ENCODE results near the gene PTGR3.

The PTGR3 gene

DNA sequence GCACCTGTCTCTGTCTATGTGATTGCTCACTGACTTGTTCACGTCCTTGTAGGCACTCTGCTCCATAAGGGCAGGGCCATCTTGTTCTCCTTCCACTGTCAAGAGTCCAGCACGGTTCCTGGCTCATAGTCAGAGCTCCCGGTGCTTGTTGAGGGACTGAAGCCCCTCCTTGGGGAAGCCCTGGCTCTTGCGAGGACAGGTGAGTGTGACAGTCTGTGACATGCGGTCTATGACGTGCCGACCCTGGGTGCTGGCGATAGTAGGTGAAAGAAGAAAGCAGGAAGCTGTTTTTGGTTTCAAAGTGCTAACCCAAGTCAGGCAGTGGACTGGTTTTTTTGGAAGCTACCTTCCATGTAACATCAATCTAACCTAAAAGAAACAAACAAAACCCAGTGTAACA is 20.5 kb upstream of the PTGR3 start:
- ChIA-PET CTCF (no interaction called here), POLR2A (no interaction called here)
- H3K4me1 ChIP-seq (ENCODE audit: control insufficient read depth, insufficient read depth, low read length), result peaks cover 30% of the 10 kb centered on the region
- no peak overlapping the region for H3K27ac ChIP-seq (ENCODE audit: extremely low read depth, low read depth, low read length)
- H3K9me3 ChIP-seq (ENCODE audit: control insufficient read depth, insufficient read depth, low read depth, low read length), result no peaks in the 10 kb centered on the region
- H3K36me3 ChIP-seq (ENCODE audit: control insufficient read depth in 2 of 2, insufficient read depth in 1 of 2, low read length in 2 of 2), result no peaks in the 10 kb centered on the region
- H3K4me3 ChIP-seq (ENCODE audit: low read depth, low read length), result no peak overlapping the region
- TF ChIP-seq, protein P1, sequence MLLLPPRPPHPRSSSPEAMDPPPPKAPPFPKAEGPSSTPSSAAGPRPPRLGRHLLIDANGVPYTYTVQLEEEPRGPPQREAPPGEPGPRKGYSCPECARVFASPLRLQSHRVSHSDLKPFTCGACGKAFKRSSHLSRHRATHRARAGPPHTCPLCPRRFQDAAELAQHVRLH (tag by site-specific recombination; IDR thresholded peaks at IDR 0.05), result no peak
- TF ChIP-seq ZBTB1 (tag by site-specific recombination; IDR thresholded peaks at IDR 0.05) (no peak), ZNF623 (tag by site-specific recombination; IDR thresholded peaks at IDR 0.05) (no peak), ZNF596 (tag by site-specific recombination; IDR thresholded peaks at IDR 0.05) (no peak), ZNF311 (tag by site-specific recombination; IDR thresholded peaks at IDR 0.05; ENCODE audit: borderline replicate concordance) (no peak), ZNF239 (tag by site-specific recombination; IDR thresholded peaks at IDR 0.05) (no peak), KLF10 (tag by site-specific recombination; IDR thresholded peaks at IDR 0.05) (no peak), ZNF521 (tag by site-specific recombination; IDR thresholded peaks at IDR 0.05) (no peak), ZFHX2 (tag by site-specific recombination; conservative IDR thresholded peaks at IDR 0.05) (no peak), ZNF341 (tag by site-specific recombination; IDR thresholded peaks at IDR 0.05; ENCODE audit: low read depth) (no peak)
- TF ChIP-seq, protein P2, sequence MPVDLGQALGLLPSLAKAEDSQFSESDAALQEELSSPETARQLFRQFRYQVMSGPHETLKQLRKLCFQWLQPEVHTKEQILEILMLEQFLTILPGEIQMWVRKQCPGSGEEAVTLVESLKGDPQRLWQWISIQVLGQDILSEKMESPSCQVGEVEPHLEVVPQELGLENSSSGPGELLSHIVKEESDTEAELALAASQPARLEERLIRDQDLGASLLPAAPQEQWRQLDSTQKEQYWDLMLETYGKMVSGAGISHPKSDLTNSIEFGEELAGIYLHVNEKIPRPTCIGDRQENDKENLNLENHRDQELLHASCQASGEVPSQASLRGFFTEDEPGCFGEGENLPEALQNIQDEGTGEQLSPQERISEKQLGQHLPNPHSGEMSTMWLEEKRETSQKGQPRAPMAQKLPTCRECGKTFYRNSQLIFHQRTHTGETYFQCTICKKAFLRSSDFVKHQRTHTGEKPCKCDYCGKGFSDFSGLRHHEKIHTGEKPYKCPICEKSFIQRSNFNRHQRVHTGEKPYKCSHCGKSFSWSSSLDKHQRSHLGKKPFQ (tag by site-specific recombination; IDR thresholded peaks at IDR 0.05), result no peak
- TF ChIP-seq, protein P3, sequence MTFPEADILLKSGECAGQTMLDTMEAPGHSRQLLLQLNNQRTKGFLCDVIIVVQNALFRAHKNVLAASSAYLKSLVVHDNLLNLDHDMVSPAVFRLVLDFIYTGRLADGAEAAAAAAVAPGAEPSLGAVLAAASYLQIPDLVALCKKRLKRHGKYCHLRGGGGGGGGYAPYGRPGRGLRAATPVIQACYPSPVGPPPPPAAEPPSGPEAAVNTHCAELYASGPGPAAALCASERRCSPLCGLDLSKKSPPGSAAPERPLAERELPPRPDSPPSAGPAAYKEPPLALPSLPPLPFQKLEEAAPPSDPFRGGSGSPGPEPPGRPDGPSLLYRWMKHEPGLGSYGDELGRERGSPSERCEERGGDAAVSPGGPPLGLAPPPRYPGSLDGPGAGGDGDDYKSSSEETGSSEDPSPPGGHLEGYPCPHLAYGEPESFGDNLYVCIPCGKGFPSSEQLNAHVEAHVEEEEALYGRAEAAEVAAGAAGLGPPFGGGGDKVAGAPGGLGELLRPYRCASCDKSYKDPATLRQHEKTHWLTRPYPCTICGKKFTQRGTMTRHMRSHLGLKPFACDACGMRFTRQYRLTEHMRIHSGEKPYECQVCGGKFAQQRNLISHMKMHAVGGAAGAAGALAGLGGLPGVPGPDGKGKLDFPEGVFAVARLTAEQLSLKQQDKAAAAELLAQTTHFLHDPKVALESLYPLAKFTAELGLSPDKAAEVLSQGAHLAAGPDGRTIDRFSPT (tag by site-specific recombination; IDR thresholded peaks at IDR 0.05), result no peak
- TF ChIP-seq, protein P4, sequence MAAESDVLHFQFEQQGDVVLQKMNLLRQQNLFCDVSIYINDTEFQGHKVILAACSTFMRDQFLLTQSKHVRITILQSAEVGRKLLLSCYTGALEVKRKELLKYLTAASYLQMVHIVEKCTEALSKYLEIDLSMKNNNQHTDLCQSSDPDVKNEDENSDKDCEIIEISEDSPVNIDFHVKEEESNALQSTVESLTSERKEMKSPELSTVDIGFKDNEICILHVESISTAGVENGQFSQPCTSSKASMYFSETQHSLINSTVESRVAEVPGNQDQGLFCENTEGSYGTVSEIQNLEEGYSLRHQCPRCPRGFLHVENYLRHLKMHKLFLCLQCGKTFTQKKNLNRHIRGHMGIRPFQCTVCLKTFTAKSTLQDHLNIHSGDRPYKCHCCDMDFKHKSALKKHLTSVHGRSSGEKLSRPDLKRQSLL (tag by site-specific recombination; IDR thresholded peaks at IDR 0.05), result no peak
- TF ChIP-seq, protein P5, sequence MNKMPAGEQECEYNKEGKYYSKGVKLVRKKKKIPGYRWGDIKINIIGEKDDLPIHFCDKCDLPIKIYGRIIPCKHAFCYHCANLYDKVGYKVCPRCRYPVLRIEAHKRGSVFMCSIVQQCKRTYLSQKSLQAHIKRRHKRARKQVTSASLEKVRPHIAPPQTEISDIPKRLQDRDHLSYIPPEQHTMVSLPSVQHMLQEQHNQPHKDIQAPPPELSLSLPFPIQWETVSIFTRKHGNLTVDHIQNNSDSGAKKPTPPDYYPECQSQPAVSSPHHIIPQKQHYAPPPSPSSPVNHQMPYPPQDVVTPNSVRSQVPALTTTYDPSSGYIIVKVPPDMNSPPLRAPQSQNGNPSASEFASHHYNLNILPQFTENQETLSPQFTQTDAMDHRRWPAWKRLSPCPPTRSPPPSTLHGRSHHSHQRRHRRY (tag by site-specific recombination; IDR thresholded peaks at IDR 0.05), result no peak

DNA sequence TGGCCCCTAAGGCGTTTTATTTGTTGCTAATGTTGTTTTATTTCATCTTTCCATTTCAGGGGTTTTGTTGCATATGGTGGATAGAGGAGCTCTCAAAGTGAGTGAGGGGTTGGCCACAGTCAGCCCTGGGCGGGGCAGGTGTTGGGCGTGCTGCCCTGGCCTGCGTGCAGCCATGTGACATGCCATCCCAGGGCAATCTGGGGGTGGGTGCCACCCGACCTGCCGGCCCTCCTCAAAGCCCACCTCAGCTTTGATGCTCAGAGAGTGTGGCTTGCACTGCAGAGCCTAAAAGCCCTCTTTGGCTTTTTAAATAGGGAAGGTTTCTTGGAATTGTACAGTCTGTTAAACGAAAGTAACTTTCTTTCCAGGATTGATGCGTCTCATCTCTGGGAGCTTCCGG is 20.0 kb upstream of the PTGR3 start:
- Histone ChIP-seq H3K4me1 (ENCODE audit: control insufficient read depth, insufficient read depth, low read length) (peaks cover 30% of the 10 kb centered on the region), H3K36me3 (ENCODE audit: control insufficient read depth in 2 of 2, insufficient read depth in 1 of 2, low read length in 2 of 2) (no peaks in the 10 kb centered on the region), H3K27ac (ENCODE audit: extremely low read depth, low read depth, low read length) (no peak overlapping the region), H3K9me3 (ENCODE audit: control insufficient read depth, insufficient read depth, low read depth, low read length) (no peaks in the 10 kb centered on the region), H3K4me3 (ENCODE audit: low read depth, low read length) (no peak overlapping the region)
- CTCF ChIA-PET, result no interaction called here
- TF ChIP-seq ZNF610 (tag by site-specific recombination; IDR thresholded peaks at IDR 0.05; ENCODE audit: borderline replicate concordance) (no peak), ZNF530 (tag by site-specific recombination; IDR thresholded peaks at IDR 0.05; ENCODE audit: low read depth) (no peak), KLF8 (tag by site-specific recombination; IDR thresholded peaks at IDR 0.05) (no peak)
- POLR2A ChIA-PET, result no interaction called here
